ENCODE measurements around the gene EIF3J. TPM values are rescaled to one million over a fixed set of nuclear protein-coding genes. Genes with fewer than 3 reads are reported as not detected.

The EIF3J gene
- 23.5 and 28.6 TPM in 2 replicates for total RNA-seq

GRCh38 chr15:44536962-44537734, at the start of gene EIF3J:
Gene EIF3J, plus strand, starts transcription at chr15:44537147. Its CDS starts 48 bp downstream, at chr15:44537195.

Other genes with a start within 250 kb of the EIF3J start
- gene GOLM2, start 248.4 kb upstream of the EIF3J start, total RNA-seq, result 45.0 and 57.0 TPM in 2 replicates
- gene CTDSPL2, start 109.5 kb upstream of the EIF3J start, total RNA-seq, result 44.9 and 50.8 TPM in 2 replicates
- 28.1 and 37.0 TPM in 2 replicates for gene SPG11, start 126.5 kb downstream of the EIF3J start, total RNA-seq
- gene PATL2, start 174.2 kb downstream of the EIF3J start, total RNA-seq, result 0.59 TPM in 1 of 2 replicates, not detected in the other
- gene B2M, start 174.4 kb downstream of the EIF3J start, total RNA-seq, result 1,041 and 1,099 TPM in 2 replicates
- gene TRIM69, start 199.4 kb downstream of the EIF3J start, total RNA-seq, result 13.6 and 15.8 TPM in 2 replicates